ENCODE results near the gene SERPINA4. TPM values are rescaled to one million over a fixed set of nuclear protein-coding genes. Genes with fewer than 3 reads are reported as not detected.

Gene SERPINA4
- total RNA-seq (2021) (not detected in 2 replicates), Bru-seq, nascent RNA (not detected), BruChase-seq, experiment 1, labeled RNA remaining after a 2-hour chase (not detected), BruChase-seq, experiment 2, labeled RNA remaining after a 6-hour chase (not detected)
- long read RNA-seq: 0 reads

- DNase-seq: no peak
- no peak within 1 kb of the TSS for H2AFZ ChIP-seq
- no peaks in the 10 kb centered on the region for H3K36me3 ChIP-seq (ENCODE audit: low read depth)
- no peaks in the 10 kb centered on the region for H3F3A ChIP-seq (ENCODE audit: insufficient read depth, low read depth)
- POLR2A ChIA-PET (ENCODE audit: unreplicated experiment): no interaction called here
- H3K4me3 ChIP-seq: no peak within 1 kb of the TSS
- no peaks in the 10 kb centered on the region for H3K27me3 ChIP-seq (ENCODE audit: insufficient read depth, low read depth)
- no peaks in the 10 kb centered on the region for H4K20me1 ChIP-seq (ENCODE audit: insufficient read depth)
- CTCF ChIA-PET: no interaction called here
- H3K4me1 ChIP-seq (replicated peaks; ENCODE audit: insufficient read depth): no peaks in the 10 kb centered on the region
- TF ChIP-seq CTCF (conservative IDR thresholded peaks at IDR 0.05) (no peak), EZH2 (IDR thresholded peaks at IDR 0.05; ENCODE audit: low read depth) (no peak)
- BruUV-seq (replicated peaks): no TSS peak
- no peaks in the 10 kb centered on the region for H3K79me2 ChIP-seq (ENCODE audit: low read depth)
- no peak within 1 kb of the TSS for H3K27ac ChIP-seq
- no peaks in the 10 kb centered on the region for H3K9me2 ChIP-seq (ENCODE audit: insufficient read depth)
- intact Hi-C loops (cut with micrococcal nuclease; ENCODE audit: unreplicated experiment): no loop called here
- H3K4me2 ChIP-seq: no peak within 1 kb of the TSS
- H3K9me3 ChIP-seq (ENCODE audit: insufficient read depth, low read depth): no peaks in the 10 kb centered on the region
Observed at GRCh38 chr14:94560751-94561655, at the start of gene SERPINA4. Gene SERPINA4 (plus strand): TSS chr14:94561442. CDS start chr14:94563483, 2,041 bp downstream.

GRCh38 chr14:94514351-94514750 lies 46.9 kb upstream of the SERPINA4 start:
- intact Hi-C loops (cut with micrococcal nuclease; ENCODE audit: unreplicated experiment): no loop called here
- BruUV-seq (replicated peaks): no TSS peak

GRCh38 chr14:94515426-94515825 lies 45.8 kb upstream of the SERPINA4 start:
- Histone ChIP-seq H3K36me3 (ENCODE audit: low read depth) (no peaks in the 10 kb centered on the region), H4K20me1 (ENCODE audit: insufficient read depth) (no peaks in the 10 kb centered on the region), H3K4me2 (no peak overlapping the region), H3K9me3 (ENCODE audit: insufficient read depth, low read depth) (no peaks in the 10 kb centered on the region), H3K27me3 (ENCODE audit: insufficient read depth, low read depth) (peaks cover 26% of the 10 kb centered on the region), H3K4me1 (replicated peaks; ENCODE audit: insufficient read depth) (no peaks in the 10 kb centered on the region), H3F3A (ENCODE audit: insufficient read depth, low read depth) (no peaks in the 10 kb centered on the region), H3K4me3 (no peak overlapping the region), H3K27ac (no peak overlapping the region), H3K79me2 (ENCODE audit: low read depth) (no peaks in the 10 kb centered on the region), H3K9me2 (ENCODE audit: insufficient read depth) (no peaks in the 10 kb centered on the region), H2AFZ (no peak overlapping the region)
- TF ChIP-seq CTCF (conservative IDR thresholded peaks at IDR 0.05) (no peak), EZH2 (IDR thresholded peaks at IDR 0.05; ENCODE audit: low read depth) (no peak)
- intact Hi-C loops (cut with micrococcal nuclease; ENCODE audit: unreplicated experiment): no loop called here
- CTCF ChIA-PET: no interaction called here
- no TSS peak for BruUV-seq (replicated peaks)
- POLR2A ChIA-PET (ENCODE audit: unreplicated experiment): no interaction called here
- no peak for DNase-seq

More at GRCh38 chr14:94514351-94514750, 46.9 kb upstream of the SERPINA4 start:
- CTCF ChIA-PET: no interaction called here
- Histone ChIP-seq H3K27ac (no peak overlapping the region), H2AFZ (no peak overlapping the region), H3F3A (ENCODE audit: insufficient read depth, low read depth) (no peaks in the 10 kb centered on the region), H3K4me3 (no peak overlapping the region), H3K27me3 (ENCODE audit: insufficient read depth, low read depth) (peaks cover 26% of the 10 kb centered on the region), H3K79me2 (ENCODE audit: low read depth) (no peaks in the 10 kb centered on the region), H3K36me3 (ENCODE audit: low read depth) (no peaks in the 10 kb centered on the region), H3K9me3 (ENCODE audit: insufficient read depth, low read depth) (no peaks in the 10 kb centered on the region), H3K4me2 (no peak overlapping the region), H3K9me2 (ENCODE audit: insufficient read depth) (no peaks in the 10 kb centered on the region), H4K20me1 (ENCODE audit: insufficient read depth) (no peaks in the 10 kb centered on the region), H3K4me1 (replicated peaks; ENCODE audit: insufficient read depth) (no peaks in the 10 kb centered on the region)
- no peak for TF ChIP-seq EZH2 (IDR thresholded peaks at IDR 0.05; ENCODE audit: low read depth)
- TF ChIP-seq CTCF (conservative IDR thresholded peaks at IDR 0.05): no peak
- DNase-seq: no peak
- POLR2A ChIA-PET (ENCODE audit: unreplicated experiment): no interaction called here

Measured in PC-9 (cell line).